GM18520 (cell line): Measurements from ENCODE around the gene PNCK.
"Not testable (repeated sequence)": the region's sequence is repeated elsewhere in the genome, so short reads cannot be mapped to it uniquely, and the experiment has no call there.

ENCODE experiments used
- ATAC-seq: cut with Tn5 transposase; IDR thresholded peaks from one replicate; pipeline ENCODE4 v1.9.1; 2021; ENCODE audit not compliant: unreplicated experiment

The PNCK gene

GRCh38 chrX:153699210-153699783, 25.7 kb upstream of the PNCK start:
- ATAC-seq = not testable (repeated sequence)

GRCh38 chrX:153697924-153698865, 24.6 kb upstream of the PNCK start:
- no peak for ATAC-seq

GRCh38 chrX:153696986-153697722, 23.5 kb upstream of the PNCK start:
- not testable (repeated sequence) for ATAC-seq

GRCh38 chrX:153696538-153696937, 22.9 kb upstream of the PNCK start:
- not testable (repeated sequence) for ATAC-seq

GRCh38 chrX:153696100-153696499, 22.5 kb upstream of the PNCK start:
- ATAC-seq = no peak

- no peak for ATAC-seq
These were observed 21.2 kb upstream of the PNCK start for GRCh38 chrX:153694687-153695270.

GRCh38 chrX:153694256-153694655, 20.6 kb upstream of the PNCK start:
- not testable (repeated sequence) for ATAC-seq

- ATAC-seq = no peak
These were observed 19.8 kb upstream of the PNCK start for GRCh38 chrX:153693216-153694086.

GRCh38 chrX:153692611-153693156, 19.1 kb upstream of the PNCK start:
- ATAC-seq = no peak

GRCh38 chrX:153692003-153692402, 18.4 kb upstream of the PNCK start:
- no peak for ATAC-seq

- not testable (repeated sequence) for ATAC-seq
These were observed 17.6 kb upstream of the PNCK start for GRCh38 chrX:153691032-153691827.

GRCh38 chrX:153690466-153690865, 16.9 kb upstream of the PNCK start:
- ATAC-seq = no peak

GRCh38 chrX:153689654-153690465, 16.2 kb upstream of the PNCK start:
- no peak for ATAC-seq

GRCh38 chrX:153688911-153689590, 15.4 kb upstream of the PNCK start:
- no peak for ATAC-seq

GRCh38 chrX:153688506-153688905, 14.9 kb upstream of the PNCK start:
- no peak for ATAC-seq

GRCh38 chrX:153688071-153688470, 14.5 kb upstream of the PNCK start:
- no peak for ATAC-seq

- no peak for ATAC-seq
These were observed 13.8 kb upstream of the PNCK start, which contains the start of gene SLC6A8 for GRCh38 chrX:153687121-153688039. SLC6A8 (plus strand) TSS chrX:153687926; CDS start chrX:153688575, 649 bp downstream.
